A204.1 (cell line): ENCODE data around the gene ADAMTS17.

Source experiments
- FAIRE-seq: peaks from 2 replicates; lab custom pipeline; 2012; peaks lifted over from hg19 to GRCh38; lab: Jason Lieb, UNC

Gene ADAMTS17

DNA sequence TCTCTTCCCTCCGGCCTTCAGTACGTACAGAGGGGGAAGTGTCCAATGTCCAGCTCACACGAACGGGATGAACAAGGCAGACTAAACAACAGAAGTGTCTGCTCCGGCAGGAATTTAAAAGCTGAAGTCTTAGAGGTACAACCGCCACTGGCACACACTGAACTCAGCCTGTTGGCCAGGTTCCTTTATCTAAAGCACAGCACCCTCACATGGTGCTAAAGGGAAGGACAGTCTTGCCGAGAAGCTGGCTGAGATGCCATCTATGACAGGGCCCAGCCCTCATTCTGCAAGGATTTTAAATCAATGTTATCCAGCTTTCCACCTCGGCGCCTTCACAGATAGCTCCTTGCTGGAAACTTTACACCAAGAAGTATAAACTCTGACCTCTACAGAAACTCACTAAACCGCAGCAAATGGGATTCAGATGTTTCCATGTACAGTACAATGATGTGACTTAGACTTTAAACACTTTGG is 2.8 kb downstream of the ADAMTS17 start:
- FAIRE-seq: peak; percentile 35

DNA sequence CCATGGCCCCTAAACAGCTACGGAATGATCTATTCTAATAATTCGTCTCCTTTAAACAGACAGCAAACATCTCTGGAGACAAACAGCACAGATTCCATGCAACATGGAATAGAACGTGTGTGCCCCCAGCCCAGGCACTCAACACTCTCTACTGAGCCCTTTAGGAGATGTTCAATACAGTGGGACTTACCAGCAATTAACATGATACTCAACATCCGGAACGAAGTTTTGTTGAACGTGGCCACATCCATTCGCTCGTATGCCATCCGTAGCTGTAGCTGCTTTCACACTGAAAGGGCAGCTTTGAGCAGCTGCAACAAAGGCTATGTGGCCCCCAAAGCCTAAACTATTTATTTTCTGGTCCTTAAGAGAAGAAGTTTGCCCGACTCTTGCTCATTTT is 3.5 kb downstream of the ADAMTS17 start:
- FAIRE-seq: no peak

DNA sequence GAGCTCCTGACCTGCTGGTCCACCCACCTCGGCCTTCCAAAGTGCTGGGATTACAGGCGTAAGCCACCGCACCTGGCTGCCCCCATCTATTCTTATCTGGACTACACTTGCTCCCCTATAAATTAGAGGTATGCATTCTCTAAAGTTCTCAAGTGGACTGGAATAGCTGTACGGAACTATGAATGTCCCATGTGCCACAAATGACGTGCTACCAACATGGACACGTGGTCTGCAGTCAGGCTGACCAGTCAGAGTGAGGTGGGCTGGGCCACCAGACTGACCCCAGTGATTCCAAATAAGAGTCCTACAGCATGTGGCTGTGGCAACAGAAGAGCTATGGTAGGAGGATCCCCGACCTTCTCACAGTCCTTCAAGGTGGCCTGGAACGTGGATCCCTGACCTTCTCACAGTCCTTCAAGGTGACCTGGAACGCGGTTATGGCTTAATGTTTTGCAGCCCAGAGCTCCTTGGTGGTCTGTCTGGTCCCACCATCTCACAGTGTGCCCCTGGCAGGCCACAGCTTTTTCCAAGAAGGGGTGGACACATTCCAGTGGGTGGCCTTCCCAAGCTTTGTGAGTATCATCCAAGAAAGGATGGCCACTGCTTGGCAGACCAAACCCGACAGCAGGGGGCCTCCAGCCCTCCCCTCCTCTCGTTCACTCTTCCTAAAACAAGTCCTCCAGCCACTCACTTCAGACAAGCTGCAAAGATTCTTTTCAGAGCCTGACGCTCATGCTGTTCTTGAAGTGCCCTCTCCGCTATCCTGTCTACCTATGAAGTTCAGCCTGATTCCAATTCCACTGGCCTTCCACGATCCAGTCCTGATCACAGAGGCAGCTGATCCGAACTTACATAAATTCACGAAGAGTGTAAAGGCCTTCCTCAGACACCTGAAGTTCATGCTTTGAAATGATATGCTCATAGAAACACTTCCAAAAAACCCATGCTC is 4.4 kb downstream of the ADAMTS17 start:
- no peak for FAIRE-seq

DNA sequence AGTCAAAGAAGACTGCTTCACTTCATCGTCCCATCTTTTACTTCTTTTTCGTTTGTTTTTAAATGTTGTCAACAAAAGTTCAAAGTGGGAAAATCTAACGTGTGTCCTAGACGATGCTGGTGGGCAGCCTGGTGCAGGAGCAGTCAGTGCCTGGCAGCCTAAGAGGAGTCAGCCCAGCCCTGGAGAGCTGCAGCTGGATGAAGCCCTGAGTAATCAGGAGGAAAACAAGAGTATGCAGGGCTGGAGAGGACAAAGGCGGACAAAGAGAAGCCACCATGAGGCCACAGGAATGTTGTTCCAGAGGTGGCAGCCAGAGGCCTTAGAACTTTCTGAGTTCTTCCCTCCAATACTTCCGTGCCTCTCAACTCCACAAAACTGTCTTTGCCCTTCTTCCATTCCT is 5.7 kb downstream of the ADAMTS17 start:
- FAIRE-seq: no peak

DNA sequence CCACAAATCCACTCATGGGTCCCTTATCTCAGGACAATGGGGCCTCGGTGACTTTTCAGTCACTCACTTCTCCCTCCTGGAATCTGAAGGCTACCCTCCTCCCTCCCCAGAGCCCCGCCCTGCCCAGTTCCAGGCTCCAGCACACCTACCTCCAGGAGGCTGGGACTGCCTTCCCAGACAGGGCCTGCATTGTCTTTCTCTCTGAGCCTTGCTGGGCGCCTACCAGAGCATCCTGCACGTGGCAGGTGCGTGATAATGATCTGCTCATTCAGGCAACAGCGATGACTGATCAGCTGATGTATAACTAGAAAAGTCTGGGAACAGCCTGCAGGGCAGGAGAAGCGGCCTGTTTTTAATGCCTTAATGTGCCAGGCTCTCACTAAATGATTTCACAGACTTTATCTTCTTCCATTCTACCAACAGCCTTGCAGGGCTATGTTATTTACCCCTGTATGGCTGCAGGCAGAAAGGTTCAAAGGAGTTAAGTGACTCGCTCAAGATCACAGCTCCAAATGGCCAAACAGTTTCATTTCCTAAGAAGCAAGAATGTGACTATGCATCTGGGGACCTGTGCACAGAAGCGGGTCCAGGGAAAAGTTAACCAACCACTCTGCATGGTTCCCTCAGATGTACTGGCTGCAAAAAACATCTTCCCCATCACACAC is 6.3 kb downstream of the ADAMTS17 start:
- no peak for FAIRE-seq

DNA sequence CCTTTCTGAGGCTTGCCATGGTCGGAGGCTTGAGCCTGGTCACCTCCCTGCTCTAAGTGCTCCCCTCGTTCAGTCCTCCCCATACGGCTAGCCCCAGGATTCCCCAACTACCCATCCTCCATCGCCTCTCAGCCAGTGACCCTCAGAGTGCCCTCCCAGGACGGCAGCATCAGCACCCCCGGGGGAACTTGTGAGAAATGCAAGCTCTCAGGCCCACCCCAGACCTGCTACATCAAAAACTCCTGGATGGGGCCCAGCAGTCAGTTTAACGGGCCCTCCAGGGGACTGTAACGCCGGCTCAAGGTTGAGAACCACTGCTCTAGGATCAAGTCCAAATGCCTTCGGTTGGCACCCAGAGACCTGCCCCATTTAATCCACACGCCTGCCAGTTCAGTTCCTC is 6.9 kb downstream of the ADAMTS17 start:
- no peak for FAIRE-seq

DNA sequence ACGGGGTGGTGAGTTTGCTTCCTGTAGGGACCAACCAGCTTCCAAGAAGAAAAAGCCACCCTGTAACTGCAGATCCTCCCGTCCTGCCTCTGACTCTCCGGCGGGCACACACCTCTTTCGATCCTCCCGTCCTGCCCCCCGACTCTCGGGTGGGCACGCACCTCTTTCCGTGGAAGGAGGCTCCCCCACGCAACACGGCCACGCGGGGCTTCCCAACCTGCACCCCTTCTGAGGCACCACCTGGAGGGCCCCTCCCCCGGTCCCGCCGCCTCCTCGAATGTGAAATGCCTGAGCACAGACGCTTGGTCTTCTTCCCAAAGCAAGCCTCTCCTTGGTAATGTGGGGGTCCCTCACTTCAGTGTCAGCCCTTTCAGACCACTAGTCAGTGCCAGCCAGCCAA is 7.3 kb downstream of the ADAMTS17 start:
- FAIRE-seq: no peak

DNA sequence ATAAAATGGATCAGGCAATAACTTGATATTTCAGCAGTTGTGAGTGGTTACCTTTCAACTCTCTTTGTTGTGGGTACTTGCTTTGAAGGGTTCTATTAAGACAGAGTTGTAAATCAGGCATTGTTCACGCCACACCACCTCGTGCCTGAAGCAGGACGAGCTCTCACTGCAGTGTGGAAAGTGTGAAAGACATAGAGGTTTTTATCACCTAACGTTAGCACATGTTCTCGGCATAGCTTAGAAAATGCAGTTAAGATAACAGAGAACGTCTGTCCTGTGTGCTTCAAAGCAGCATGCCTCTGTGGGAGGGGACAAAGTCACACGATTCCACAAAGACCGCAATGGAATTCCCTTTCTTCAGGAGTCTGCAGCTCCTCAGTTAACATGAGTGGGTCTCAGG is 7.8 kb downstream of the ADAMTS17 start:
- FAIRE-seq: no peak

DNA sequence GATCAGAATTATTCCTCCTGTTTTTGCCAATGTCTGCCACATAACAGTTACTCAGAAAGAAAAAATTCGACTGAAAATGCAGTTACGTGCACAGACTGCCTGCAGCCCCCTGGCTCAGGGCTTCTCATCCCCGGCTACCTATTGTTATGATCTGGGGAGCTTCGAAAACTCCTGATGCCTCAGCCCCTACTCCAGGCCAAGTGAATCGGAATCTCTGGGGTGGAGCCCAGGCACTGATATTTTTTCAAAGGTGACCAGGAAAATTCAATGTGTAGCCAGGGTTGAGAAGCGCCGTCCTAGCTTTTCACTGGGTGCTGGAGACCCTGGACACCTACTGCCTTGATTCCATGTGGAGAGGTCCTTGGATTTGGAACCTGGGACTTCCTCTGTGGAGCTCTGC is 8.5 kb downstream of the ADAMTS17 start:
- FAIRE-seq: no peak

DNA sequence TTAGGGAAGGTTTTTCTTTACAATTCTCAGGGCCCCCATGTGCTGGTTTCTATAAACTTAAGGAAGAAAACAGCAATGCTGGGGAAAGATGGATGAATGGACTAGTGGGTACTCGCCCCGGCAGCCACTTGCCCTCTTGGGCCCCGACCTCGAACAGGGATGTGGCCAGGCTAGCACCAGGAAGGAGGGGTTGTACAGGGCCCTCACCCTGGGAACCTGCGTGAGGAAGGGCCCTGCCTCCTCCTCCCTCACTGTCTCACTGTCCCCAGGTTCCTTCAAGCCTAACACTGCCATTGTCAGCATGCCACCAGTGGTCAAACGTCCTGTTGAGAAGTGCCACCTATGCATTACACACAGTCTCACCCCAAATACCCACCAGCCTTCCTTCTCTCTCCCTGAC is 9.1 kb downstream of the ADAMTS17 start:
- FAIRE-seq: no peak

DNA sequence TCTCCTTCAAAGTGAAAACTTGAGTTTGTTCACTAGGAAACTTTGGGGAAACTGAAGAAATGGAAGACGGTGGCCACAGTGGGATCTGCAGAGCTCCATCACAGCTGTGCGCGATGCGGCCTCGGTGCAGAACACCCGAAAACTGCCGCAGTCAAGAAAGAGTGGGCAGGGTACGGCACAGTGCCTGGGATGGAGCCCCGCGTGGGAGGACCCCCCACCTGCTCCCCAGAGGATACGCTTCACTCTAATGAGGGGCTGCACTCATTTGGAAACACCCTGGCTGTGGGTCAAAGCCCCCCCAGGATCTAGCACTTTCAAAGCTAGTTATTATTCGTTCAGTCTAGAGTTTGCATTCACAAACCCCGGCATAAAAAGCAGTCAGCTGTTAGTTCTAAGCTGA is 9.5 kb downstream of the ADAMTS17 start:
- FAIRE-seq: no peak

DNA sequence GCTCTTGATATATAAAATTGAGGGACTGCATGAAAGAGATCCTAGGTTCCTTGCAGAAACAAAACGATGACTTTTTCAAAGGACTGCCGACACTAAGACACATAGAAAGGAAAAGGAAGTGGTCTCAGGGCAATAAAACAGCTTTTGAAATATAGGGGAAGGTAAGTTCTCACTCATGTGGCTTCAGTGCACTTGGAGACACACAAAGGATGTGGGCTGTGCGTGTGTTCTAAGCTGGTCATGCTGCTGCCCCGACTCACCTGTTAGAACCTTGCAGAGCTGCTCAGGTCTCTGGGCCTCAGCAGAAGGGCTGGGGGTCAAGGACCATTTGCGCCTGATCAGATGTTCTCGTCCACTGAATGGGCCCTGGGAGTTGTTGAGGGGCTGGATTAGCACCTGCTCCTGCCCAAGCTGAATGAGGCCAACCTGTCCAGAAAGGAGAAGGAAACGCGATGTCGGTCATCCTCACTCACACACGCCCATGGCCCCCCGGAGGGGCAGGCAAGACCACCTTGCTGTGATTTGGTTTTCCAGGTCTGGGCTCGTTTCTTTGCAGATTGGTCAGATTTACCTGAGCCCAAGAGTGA is 11.1 kb downstream of the ADAMTS17 start:
- no peak for FAIRE-seq

DNA sequence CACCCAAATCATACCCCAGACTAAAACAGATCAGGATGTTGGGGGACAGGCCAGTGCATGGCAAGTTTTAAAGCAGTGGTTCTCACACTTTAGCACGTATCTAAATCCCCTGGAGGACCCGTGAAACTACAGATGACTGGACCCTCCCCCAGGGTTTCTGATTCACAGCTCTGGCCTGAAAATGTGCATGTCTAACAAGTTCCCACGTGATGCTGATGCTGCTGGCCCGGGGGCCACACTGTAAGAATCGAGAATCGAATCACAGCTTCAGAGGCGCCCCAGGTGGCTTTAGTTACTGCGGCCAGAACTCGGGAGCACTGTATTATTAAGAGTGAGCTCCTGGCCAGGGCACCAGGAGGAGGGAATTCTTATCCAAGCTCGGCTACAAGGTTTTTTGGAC is 11.6 kb downstream of the ADAMTS17 start:
- no peak for FAIRE-seq

DNA sequence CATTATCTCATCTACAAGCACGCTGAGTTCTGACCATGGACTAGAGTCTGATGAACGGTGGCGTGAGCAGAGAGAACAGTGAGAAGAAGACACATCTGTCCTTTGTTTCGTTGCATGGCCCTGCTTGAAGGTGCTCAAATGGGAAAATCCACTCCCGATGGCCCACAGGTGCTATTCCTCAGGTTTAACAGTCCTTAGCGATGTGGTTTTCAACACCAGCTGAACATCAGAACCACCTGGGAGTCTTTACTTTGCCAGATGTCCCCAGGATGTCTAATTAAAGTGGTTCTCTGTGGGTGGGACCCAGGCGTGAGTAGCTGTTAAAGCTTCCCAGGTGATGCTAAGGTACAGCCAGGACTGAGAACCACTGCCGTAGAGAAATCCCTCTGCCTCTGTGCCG is 13.0 kb downstream of the ADAMTS17 start:
- no peak for FAIRE-seq

DNA sequence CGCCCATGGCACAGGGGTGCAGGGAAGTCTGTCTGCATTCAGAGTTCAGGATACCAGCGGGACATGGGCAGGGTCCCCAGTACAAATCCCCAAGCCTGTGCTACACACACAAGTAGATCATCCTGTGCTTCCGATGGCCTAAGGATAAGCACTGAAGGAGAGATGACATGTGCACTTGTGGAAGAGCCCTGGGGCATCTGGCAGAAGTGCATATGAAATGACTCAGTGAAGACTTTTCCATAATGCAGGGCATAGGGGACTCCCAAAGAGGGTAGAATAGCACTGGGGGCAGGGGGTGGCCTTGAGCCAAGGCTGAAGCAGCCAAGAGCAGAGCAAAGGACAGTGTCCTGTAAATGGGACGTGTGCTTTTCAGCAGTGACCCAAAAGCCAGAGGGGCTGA is 22.9 kb downstream of the ADAMTS17 start:
- FAIRE-seq: no peak

DNA sequence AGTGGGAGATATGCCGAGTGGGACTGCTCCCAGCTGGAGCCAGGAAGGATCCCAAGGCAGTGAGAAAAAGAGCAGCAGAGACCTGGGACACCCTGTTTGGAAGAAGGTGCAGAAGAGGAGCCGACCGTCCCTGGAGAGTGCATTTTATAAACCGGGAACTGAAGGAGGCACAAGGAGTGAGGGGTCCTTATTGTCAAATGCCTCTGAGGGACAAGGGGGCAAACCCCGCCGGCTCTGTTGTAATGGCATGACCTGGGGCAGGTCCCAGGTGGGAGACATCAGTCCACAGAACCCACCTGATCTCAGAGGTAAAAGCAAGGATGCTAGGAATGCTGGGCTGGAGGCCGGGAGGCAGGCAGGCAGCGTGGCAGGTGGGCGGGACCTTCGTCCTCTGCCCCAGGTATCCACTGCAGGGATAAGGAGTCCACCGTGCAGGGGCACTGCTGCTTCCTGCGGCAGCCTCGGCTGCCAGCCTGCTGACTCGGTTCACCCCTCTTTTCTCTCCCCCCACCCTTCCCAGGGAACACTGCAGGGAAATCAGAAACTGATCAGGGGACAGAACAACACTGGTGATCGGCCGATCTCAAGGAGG is 26.9 kb downstream of the ADAMTS17 start:
- no peak for FAIRE-seq

DNA sequence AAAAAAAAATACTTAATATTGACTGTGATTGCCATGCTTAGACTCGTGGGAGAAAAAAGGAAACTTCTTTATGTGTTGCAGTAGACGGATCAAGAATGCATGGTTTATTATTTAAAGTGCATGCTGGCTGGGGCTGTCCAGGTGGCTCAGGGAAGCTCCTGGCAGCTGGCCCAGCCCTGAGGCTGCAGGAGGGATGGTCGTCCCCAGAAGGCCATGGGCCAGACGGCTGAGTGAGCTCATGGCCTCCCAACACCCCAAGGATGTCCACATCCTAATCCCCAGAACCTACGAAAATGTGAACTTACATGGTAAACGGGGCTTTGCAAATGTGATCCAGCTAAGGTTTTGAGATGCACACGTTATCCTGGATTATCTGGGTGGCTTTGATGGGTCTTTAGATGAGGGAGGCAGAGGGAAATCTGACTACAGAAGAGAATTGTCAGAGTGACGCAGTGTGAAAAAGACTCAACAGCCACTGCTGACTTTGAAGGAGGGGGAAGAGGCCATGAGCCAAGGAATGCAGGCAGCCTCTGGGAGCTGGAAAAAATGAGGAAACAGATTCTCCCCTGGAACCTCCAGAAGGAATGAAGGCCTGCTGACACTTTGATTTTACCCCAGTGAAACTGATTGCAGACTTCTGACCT is 29.8 kb downstream of the ADAMTS17 start:
- no peak for FAIRE-seq

DNA sequence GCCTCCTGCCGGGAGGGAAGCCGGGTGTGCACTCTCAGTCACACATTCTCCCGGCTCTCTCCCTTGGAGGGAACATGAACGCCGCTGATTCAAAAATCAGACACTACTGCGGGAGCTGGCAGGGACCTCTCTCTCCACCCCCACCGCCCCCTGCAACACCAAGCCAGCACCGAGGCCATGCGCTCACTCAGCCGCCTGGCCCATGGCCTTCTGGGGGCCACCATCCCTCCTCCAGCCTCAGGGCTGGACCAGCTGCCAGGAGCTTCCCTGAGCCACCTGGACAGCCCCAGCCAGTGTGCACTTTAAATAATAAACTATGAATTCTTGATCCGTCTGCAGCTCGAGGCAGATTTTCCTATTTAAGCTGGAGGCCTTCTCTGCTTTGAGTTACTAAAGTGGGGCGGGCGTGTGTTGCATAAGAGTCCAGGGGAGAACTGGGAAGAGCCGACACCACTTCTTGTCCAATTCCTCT is 30.6 kb downstream of the ADAMTS17 start:
- FAIRE-seq: no peak

DNA sequence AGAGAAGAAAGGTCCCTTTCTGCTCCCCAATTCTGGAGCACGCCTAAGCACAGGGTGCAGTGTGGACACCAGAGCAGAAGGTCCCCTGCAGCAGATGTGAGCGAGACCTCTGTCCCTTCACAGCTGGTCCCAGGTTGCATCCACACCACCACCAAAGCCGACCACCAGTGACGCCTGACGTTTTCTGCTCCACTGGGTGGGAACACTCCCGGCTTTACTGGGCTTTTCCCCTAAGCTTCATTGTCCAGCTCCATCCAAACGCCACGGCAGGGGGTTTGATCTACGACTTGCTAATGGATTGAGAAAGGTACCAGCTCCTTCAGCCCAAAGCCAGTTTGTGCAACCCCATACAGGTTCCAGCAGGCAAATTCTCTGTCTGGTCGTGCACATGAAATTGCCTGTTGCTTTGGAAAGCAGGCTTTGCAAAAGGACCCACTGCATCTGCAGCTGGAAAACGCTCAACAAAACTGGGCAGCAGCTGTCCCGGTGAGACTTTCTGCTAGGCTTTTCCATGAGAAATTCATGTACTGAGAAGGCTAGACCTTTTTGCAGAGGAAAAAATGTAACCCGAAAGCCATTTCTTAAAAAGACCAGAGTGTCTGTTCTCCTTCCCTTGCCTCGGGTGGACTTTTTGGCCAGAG is 31.1 kb downstream of the ADAMTS17 start:
- FAIRE-seq: no peak

DNA sequence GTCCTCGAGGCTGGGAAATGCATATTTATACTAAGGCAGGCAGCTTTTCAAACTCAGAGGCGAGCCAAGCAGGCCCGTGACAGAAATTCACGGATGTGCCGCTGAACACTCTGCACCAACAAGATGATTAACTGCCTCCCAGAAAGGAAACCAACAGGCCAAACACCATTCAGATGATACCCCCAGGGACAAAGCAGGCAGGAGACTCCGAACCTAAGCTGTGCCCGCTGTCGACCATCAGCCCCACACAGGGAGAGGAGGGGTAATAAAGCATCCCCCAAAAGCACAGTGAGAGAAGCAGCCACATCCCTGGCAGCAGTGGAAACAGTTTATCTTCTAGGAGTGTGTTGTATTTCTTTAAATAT is 31.8 kb downstream of the ADAMTS17 start:
- FAIRE-seq: no peak

DNA sequence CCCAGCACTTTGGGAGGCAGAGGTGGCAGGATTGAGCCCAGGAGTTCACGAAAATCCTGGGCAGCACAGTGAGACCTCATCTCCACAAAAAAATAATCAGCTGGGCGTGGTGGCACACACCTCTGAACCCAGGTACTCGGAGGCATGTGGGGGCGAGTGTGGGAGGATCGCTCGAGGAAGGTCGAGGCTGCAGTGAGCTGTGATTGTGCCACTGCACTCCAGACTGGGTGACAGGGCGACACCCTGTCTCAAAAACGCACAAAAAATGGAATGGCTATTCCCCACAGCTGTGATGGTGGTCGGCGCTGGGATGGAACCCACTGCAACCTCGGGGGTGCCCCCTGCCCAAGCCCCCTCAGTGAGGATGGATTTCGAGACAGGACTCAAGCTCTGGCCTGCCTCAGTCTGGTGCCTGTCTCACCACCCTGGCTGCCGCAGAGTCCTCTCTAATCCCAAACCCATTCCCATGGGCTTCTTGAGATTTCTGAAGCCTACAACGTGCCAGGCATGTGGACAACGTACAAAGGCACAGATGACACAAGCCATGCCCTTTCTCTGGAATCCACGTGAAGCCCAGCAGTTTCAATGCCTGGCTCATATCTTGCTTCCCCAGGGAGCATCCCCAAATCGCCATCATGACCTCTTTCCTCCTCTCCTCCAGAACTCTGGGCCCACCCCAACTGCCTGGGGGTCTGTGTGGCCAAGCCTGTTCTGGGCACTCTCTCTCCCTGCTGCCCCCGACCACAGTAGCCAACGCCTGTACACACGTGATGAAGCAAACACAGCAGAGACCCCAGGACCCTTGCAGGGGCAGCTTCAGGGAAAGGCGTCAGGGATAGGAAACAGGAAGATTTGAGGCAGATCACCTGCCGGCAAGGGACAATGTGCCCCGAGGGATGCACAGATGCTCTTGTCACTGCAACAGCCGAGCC is 32.4 kb downstream of the ADAMTS17 start:
- FAIRE-seq: no peak
